Stimulated activated CD8-positive, alpha-beta memory T cell treated with anti-CD3 and anti-CD28 coated beads, Interleukin-7, amount 100 ng/mL, for 24 hours (primary cell): ENCODE measurements around the gene SLC44A5.
"Not testable (repeated sequence)": the region's sequence is repeated elsewhere in the genome, so short reads cannot be mapped to it uniquely, and the experiment has no call there.

Experiments used
- DNase-seq: peaks from one replicate; pipeline ENCODE4 v3.0.0-alpha.2; 2020; ENCODE audit warnings: low read depth

The SLC44A5 gene

GRCh38 chr1:75444220-75444619 lies 166.7 kb downstream of the SLC44A5 start:
- no peak for DNase-seq

- no peak for DNase-seq
These were observed 170.6 kb downstream of the SLC44A5 start for GRCh38 chr1:75440274-75440673.

- no peak for DNase-seq
These were observed 172.6 kb downstream of the SLC44A5 start for GRCh38 chr1:75438355-75438754.

GRCh38 chr1:75431843-75432242 lies 179.1 kb downstream of the SLC44A5 start:
- DNase-seq: no peak

- DNase-seq: no peak
These were observed 180.4 kb downstream of the SLC44A5 start for GRCh38 chr1:75430526-75430925.

GRCh38 chr1:75426688-75427087 lies 184.2 kb downstream of the SLC44A5 start:
- no peak for DNase-seq

- DNase-seq: no peak
These were observed 185.8 kb downstream of the SLC44A5 start for GRCh38 chr1:75425001-75425650.

- DNase-seq: no peak
These were observed 187.3 kb downstream of the SLC44A5 start for GRCh38 chr1:75423616-75424015.

- DNase-seq: no peak
These were observed 187.8 kb downstream of the SLC44A5 start for GRCh38 chr1:75423136-75423535.

GRCh38 chr1:75421371-75421770 lies 189.5 kb downstream of the SLC44A5 start:
- no peak for DNase-seq

GRCh38 chr1:75415187-75415586 lies 195.7 kb downstream of the SLC44A5 start:
- DNase-seq: no peak

GRCh38 chr1:75412616-75413015 lies 198.3 kb downstream of the SLC44A5 start:
- DNase-seq: no peak

GRCh38 chr1:75404681-75405080 lies 206.2 kb downstream of the SLC44A5 start:
- not testable (repeated sequence) for DNase-seq

- not testable (repeated sequence) for DNase-seq
These were observed 207.7 kb downstream of the SLC44A5 start for GRCh38 chr1:75403147-75403646.

- no peak for DNase-seq
These were observed 210.2 kb downstream of the SLC44A5 start for GRCh38 chr1:75400716-75401115.

- no peak for DNase-seq
These were observed 214.2 kb downstream of the SLC44A5 start for GRCh38 chr1:75396745-75397144.

GRCh38 chr1:75396260-75396659 lies 214.7 kb downstream of the SLC44A5 start:
- no peak for DNase-seq

- DNase-seq: no peak
These were observed 216.4 kb downstream of the SLC44A5 start for GRCh38 chr1:75394386-75395139.

- no peak for DNase-seq
These were observed 218.6 kb downstream of the SLC44A5 start for GRCh38 chr1:75392278-75392677.

GRCh38 chr1:75375476-75376447 lies 235.2 kb downstream of the SLC44A5 start:
- not testable (repeated sequence) for DNase-seq

GRCh38 chr1:75373542-75374159 lies 237.3 kb downstream of the SLC44A5 start:
- no peak for DNase-seq

- DNase-seq: no peak
These were observed 244.3 kb downstream of the SLC44A5 start for GRCh38 chr1:75366595-75366994.
